GM12865 (cell line): Measurements from ENCODE around the gene EIF2AK3.

Experiments
- DNase-seq: peaks from one replicate; pipeline ENCODE4 v3.0.0; 2010; ENCODE audit warnings: low read depth
- H3K4me3 ChIP-seq: 2 replicates; pipeline ENCODE4 v1.5.1; 2011; ENCODE audit warnings: mild to moderate bottlenecking, low read depth, low read length, control low read depth
- TF ChIP-seq, protein P1 (sequence below): IDR thresholded peaks from 2 replicates; pipeline ENCODE4 v1.5.1; 2011; ENCODE audit warnings: low read length, control low read depth, low read depth, inconsistent platforms; ENCODE audit not compliant: insufficient read depth; ENCODE audit errors: missing control alignments

EIF2AK3 gene

DNA sequence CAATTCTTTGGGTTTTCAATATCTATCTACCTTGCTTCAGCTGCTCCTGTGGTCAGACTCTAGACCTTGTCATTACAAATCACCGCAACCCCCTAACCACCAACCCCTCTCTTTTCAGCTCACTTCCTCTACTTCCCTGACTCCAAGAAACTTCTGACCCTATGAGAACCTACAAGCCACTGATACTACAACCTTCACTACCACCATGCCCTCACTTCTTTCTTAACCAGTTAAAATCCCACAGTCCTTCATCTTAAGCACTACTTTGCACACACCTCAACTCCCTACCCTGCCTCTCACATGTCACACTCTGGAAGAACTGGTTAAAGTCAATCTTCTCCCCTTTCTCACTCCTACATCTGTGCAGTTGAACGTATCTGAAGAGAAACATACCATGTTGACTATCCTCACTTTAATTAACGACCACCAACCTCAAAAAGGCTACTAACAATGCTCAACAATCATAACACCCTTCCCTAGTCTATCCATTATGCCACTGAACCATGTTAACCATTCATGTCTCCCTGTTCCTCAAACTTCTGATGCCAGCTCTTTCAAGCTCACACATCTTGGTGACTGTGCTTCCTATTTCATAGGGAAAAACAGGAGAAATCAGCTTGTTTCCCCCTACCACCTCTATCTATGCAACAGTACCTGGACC is 12.6 kb downstream of the EIF2AK3 start:
- H3K4me3 ChIP-seq = peak overlapping the region; percentile 33
- peak; percentile 89 for DNase-seq
- TF ChIP-seq, protein P1, sequence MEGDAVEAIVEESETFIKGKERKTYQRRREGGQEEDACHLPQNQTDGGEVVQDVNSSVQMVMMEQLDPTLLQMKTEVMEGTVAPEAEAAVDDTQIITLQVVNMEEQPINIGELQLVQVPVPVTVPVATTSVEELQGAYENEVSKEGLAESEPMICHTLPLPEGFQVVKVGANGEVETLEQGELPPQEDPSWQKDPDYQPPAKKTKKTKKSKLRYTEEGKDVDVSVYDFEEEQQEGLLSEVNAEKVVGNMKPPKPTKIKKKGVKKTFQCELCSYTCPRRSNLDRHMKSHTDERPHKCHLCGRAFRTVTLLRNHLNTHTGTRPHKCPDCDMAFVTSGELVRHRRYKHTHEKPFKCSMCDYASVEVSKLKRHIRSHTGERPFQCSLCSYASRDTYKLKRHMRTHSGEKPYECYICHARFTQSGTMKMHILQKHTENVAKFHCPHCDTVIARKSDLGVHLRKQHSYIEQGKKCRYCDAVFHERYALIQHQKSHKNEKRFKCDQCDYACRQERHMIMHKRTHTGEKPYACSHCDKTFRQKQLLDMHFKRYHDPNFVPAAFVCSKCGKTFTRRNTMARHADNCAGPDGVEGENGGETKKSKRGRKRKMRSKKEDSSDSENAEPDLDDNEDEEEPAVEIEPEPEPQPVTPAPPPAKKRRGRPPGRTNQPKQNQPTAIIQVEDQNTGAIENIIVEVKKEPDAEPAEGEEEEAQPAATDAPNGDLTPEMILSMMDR = no peak

DNA sequence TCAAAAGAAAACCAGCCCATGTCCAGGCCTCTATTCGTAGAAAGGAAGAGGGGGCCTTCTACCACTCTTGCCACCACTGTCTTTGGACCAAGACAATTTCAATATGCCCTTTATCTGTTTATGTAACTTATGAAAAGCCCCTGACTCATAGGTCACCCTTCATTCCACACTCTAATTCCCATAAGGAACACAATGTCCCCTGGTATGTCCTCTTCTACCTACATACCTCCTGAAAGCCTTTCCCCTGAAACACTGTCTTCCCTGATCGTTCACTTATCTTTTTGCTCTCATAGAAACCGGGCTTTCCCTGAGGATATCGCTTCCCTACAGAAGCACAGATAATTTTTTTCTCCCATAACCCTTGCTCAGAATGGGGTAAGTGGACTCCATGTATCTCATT is 13.3 kb downstream of the EIF2AK3 start:
- no peak overlapping the region for H3K4me3 ChIP-seq
- TF ChIP-seq, protein P1 = no peak
- no peak for DNase-seq

DNA sequence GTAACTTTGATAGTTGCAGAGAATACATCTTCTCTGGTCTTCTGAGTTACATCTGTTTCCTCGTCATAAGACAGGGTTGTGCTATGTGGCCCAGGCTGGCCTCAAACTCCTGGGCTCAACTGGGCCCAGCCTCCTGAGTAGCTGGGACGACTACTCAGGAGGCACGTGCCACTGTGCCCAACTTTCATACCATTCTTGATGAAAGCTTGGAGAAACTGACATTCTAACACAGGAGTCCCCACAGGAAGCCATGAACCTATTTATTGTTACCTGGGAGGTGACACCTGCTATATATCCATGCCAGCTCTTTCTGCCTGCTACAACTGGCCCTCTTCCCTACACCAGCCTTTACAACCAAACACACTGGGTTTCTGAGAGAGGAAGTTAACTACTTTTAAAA is 19.1 kb downstream of the EIF2AK3 start:
- peak overlapping the region; percentile 19; the same call in 1 of the 2 replicates for H3K4me3 ChIP-seq
- TF ChIP-seq, protein P1 = no peak
- DNase-seq = no peak

DNA sequence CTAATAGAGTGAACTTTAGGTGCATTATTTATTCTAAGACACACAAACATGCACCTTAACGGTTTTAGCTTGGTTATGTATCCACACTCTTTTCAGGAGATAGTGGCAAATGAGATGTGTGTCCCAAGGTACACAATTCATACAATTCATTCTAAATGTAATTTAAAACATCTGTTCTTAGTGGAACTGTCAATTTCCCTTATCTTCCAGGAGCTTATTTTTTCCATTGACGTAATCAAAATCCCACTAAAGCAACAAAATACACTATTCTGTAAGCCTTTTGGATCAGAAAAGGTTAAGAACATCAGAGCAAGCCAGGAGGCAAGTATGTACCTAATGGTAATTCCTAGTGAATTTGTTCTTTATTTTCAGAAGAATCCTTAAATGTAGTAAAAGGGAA is 19.8 kb downstream of the EIF2AK3 start:
- TF ChIP-seq, protein P1 = no peak
- H3K4me3 ChIP-seq = peak overlapping the region; percentile 31
- no peak for DNase-seq

DNA sequence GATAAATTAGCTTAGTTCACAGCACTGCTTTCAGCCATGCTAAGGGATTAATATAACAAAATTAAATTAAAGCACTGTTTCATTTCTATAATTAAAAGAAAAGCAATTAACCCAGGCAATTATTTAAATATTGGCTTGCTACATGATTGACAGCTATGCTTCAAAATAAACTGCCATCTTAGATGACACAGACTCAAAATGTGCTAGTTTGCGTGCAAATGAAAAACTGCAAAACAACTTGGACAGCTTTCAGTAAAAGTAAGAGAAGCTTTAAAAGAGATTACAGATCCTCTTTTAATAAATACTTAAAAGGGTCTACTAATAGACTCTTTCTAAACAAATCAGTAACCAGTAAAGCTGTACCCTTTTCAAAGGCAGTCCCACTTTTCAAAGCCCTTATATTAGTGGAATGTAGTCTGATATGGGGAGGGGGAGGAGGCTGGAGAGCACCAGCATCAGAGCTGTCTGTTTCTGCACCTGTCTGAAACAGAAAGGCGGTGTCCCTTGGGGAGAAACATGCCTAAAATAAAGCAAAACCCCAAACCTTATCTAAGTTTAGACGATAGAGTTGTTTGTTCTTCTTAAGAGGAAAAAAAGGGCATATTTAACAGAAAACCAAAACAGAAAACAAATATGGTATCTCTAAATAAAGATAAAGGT is 20.8 kb downstream of the EIF2AK3 start:
- peak overlapping the region; percentile 31 for H3K4me3 ChIP-seq
- DNase-seq = peak; percentile 88
- TF ChIP-seq, protein P1 = no peak

DNA sequence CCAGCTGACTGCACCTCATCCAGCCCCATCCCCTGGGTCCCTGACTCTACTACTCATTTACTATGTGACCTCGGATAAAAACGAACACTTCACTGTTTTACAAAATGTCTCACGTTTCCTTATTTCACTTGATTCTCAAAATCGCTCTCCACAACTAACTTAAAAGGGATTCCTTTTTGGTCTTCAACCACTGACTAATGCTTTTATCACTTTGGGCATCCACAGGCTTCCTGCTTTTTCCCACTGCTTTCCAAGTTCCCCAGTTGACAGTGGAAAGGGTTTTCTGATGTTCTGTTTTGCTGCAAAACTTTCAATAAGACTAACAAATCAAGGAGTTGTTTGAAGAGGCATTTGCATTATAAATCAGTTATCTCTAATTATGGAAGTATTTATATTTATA is 24.1 kb downstream of the EIF2AK3 start:
- DNase-seq = no peak
- TF ChIP-seq, protein P1 = no peak
- H3K4me3 ChIP-seq = no peak overlapping the region

DNA sequence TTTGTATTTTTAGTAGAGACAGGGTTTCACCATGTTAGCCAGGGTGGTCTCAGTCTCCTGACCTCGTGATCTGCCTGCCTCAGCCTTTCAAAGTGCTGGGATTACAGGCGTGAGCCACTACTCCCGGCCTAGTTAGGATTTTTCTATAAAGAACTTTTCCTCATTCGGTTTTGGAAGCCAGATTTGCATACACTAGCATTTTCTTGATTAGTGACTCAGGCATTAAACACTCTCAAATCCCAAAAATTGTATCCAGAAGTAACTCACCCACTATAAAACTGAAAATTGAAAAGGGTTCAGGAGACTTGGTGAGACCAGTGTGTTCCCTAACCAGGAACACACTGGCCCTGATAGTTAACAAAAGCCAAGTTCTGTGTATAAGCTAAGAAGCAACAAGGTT is 25.2 kb downstream of the EIF2AK3 start:
- no peak overlapping the region for H3K4me3 ChIP-seq
- DNase-seq = no peak
- TF ChIP-seq, protein P1 = no peak
